Mesendoderm (in vitro differentiated cells): Measurements from ENCODE around the gene UBE2D3. TPM values are rescaled to one million over a fixed set of nuclear protein-coding genes. Genes with fewer than 3 reads are reported as not detected.

Experiments
- DNase-seq: peaks from one replicate; pipeline ENCODE4 v3.0.0; 2013
- H2AK5ac ChIP-seq: 2 replicates; pipeline ENCODE4 v1.6.1; 2013; ENCODE audit warnings: low read length, inconsistent platforms
- H2BK120ac ChIP-seq: 2 replicates; pipeline ENCODE4 v1.6.1; 2013; ENCODE audit warnings: low read depth, mild to moderate bottlenecking, low read length, moderate library complexity, mixed read lengths
- H2BK15ac ChIP-seq: replicated peaks from 2 replicates; pipeline ENCODE4 v1.6.1; 2013; ENCODE audit warnings: low read depth, mild to moderate bottlenecking, moderate library complexity
- H2BK5ac ChIP-seq: 2 replicates; pipeline ENCODE4 v1.6.1; 2013; ENCODE audit warnings: low read length, inconsistent platforms
- H3K18ac ChIP-seq: 2 replicates; pipeline ENCODE4 v1.6.1; 2013; ENCODE audit warnings: mild to moderate bottlenecking, low read length, mixed read lengths
- H3K23ac ChIP-seq: one replicate; pipeline ENCODE4 v1.6.1; 2013; ENCODE audit warnings: low read length
- H3K27ac ChIP-seq: 2 replicates; pipeline ENCODE4 v1.5.1; 2013; ENCODE audit warnings: low read depth, mild to moderate bottlenecking, inconsistent platforms, low read length, moderate library complexity
- H3K27me3 ChIP-seq: 2 replicates; pipeline ENCODE4 v1.6.1; 2013; ENCODE audit warnings: low read length, control low read depth, mild to moderate bottlenecking, inconsistent platforms; ENCODE audit not compliant: insufficient read depth, poor library complexity
- H3K36me3 ChIP-seq: 2 replicates; pipeline ENCODE4 v1.6.1; 2013; ENCODE audit warnings: low read length, inconsistent platforms; ENCODE audit not compliant: control insufficient read depth, insufficient read depth
- H3K4ac ChIP-seq: one replicate; pipeline ENCODE4 v1.6.1; 2013; ENCODE audit warnings: low read depth, mild to moderate bottlenecking, low read length, moderate library complexity
- H3K4me1 ChIP-seq: 2 replicates; pipeline ENCODE4 v1.6.1; 2013; ENCODE audit warnings: low read depth, low read length, inconsistent platforms; ENCODE audit not compliant: control insufficient read depth
- H3K4me2 ChIP-seq: 2 replicates; pipeline ENCODE4 v1.6.1; 2013; ENCODE audit warnings: low read length
- H3K4me3 ChIP-seq: 2 replicates; pipeline ENCODE4 v1.5.1; 2013; ENCODE audit warnings: mild to moderate bottlenecking, low read length
- H3K56ac ChIP-seq: one replicate; pipeline ENCODE4 v1.6.1; 2013; ENCODE audit warnings: low read length
- H3K79me1 ChIP-seq: 2 replicates; pipeline ENCODE4 v1.6.1; 2013; ENCODE audit warnings: low read length, inconsistent platforms
- H3K79me2 ChIP-seq: 2 replicates; pipeline ENCODE4 v1.6.1; 2013; ENCODE audit warnings: mild to moderate bottlenecking, low read length; ENCODE audit not compliant: control insufficient read depth, insufficient read depth
- H3K9ac ChIP-seq: 2 replicates; pipeline ENCODE4 v1.6.1; 2013; ENCODE audit warnings: low read length, inconsistent platforms
- H4K5ac ChIP-seq: one replicate; pipeline ENCODE4 v1.6.1; 2013; ENCODE audit warnings: low read length
- H4K8ac ChIP-seq: one replicate; pipeline ENCODE4 v1.6.1; 2013; ENCODE audit warnings: low read depth, mild to moderate bottlenecking, control low read depth, low read length, moderate library complexity
- WGBS: extraction: QIAGEN DNeasy Blood & Tissue Kit; methylation state at CpG from one replicate; pipeline ENCODE4 v1.1.7; 2013; ENCODE audit warnings: low lambda C conversion rate, missing lambda C conversion rate; ENCODE audit not compliant: insufficient coverage; ENCODE audit errors: extremely low coverage; 5-methylcytosine and 5-hydroxymethylcytosine counted together
- polyA plus RNA-seq, 2 experiments: library from polyadenylated mRNA; stranded (reverse); fragments of 200-250 nt; gene quantifications; one replicate each; pipeline ENCODE4 v1.2.3, GENCODE V29; 2013

Gene UBE2D3
- polyA plus RNA-seq (2013, experiment 1 of 2): 604 TPM
- polyA plus RNA-seq (2013, experiment 2 of 2): 624 TPM

- peak within 1 kb of the TSS; percentile 60 for H3K4me3 ChIP-seq
- no peaks in the 10 kb centered on the region for H3K27me3 ChIP-seq
- H3K23ac ChIP-seq: peak within 1 kb of the TSS; percentile 87
- H4K5ac ChIP-seq: no peak within 1 kb of the TSS
- H3K4me2 ChIP-seq: peak within 1 kb of the TSS; percentile 29
- peak within 1 kb of the TSS; percentile 97 for H3K4ac ChIP-seq
- H3K79me1 ChIP-seq: no peaks in the 10 kb centered on the region
- H3K56ac ChIP-seq: peak within 1 kb of the TSS; percentile 89
- H3K18ac ChIP-seq: peak within 1 kb of the TSS; percentile 91
- H3K27ac ChIP-seq: peak within 1 kb of the TSS; percentile 97
- no peak within 1 kb of the TSS for H2AK5ac ChIP-seq
- H2BK120ac ChIP-seq: peak within 1 kb of the TSS; percentile 30
- H4K8ac ChIP-seq: no peak within 1 kb of the TSS
- no CpG with 5 or more reads among the region's 73 CpGs for WGBS
- no peaks in the 10 kb centered on the region for H3K36me3 ChIP-seq
- no peak within 1 kb of the TSS for H2BK15ac ChIP-seq
- H2BK5ac ChIP-seq: peak within 1 kb of the TSS; percentile 85
- H3K9ac ChIP-seq: peak within 1 kb of the TSS; percentile 97
- H3K4me1 ChIP-seq: peaks cover 2% of the 10 kb centered on the region
- peak; percentile 94 for DNase-seq
- H3K79me2 ChIP-seq: peaks cover 46% of the 10 kb centered on the region
Observed at GRCh38 chr4:102826890-102827673, at the start of gene UBE2D3. TSS of gene UBE2D3 (minus strand) at chr4:102827551. CDS start at chr4:102826508, 1,043 bp downstream.

- Histone ChIP-seq H4K8ac (no peak overlapping the region), H3K56ac (no peak overlapping the region), H2BK15ac (no peak overlapping the region), H3K9ac (no peak overlapping the region), H2BK120ac (no peak overlapping the region), H3K4ac (no peak overlapping the region), H2AK5ac (no peak overlapping the region), H3K4me2 (no peak overlapping the region), H3K79me2 (peaks cover 12% of the 10 kb centered on the region), H3K27me3 (no peaks in the 10 kb centered on the region), H3K27ac (no peak overlapping the region), H3K79me1 (peaks cover 6% of the 10 kb centered on the region), H3K18ac (no peak overlapping the region), H3K4me1 (no peaks in the 10 kb centered on the region), H3K23ac (no peak overlapping the region), H3K36me3 (peaks cover 1% of the 10 kb centered on the region), H3K4me3 (no peak overlapping the region), H4K5ac (no peak overlapping the region), H2BK5ac (no peak overlapping the region)
- no CpG with 5 or more reads among the region's 2 CpGs for WGBS
- DNase-seq: peak; percentile 6
Observed at GRCh38 chr4:102871772-102872171, 44.4 kb upstream of the UBE2D3 start.

- H3K36me3 ChIP-seq: no peaks in the 10 kb centered on the region
- peak overlapping the region; percentile 100 for H3K56ac ChIP-seq
- H3K79me1 ChIP-seq: peaks cover 5% of the 10 kb centered on the region
- no peak overlapping the region for H2BK120ac ChIP-seq
- H4K8ac ChIP-seq: no peak overlapping the region
- H3K79me2 ChIP-seq: peaks cover 12% of the 10 kb centered on the region
- no peaks in the 10 kb centered on the region for H3K27me3 ChIP-seq
- H2AK5ac ChIP-seq: no peak overlapping the region
- no CpG with 5 or more reads among the region's 19 CpGs for WGBS
- peak overlapping the region; percentile 21 for H4K5ac ChIP-seq
- H2BK5ac ChIP-seq: peak overlapping the region; percentile 57
- DNase-seq: no peak
- peak overlapping the region; percentile 84 for H3K4me3 ChIP-seq
- no peak overlapping the region for H2BK15ac ChIP-seq
- peak overlapping the region; percentile 15 for H3K23ac ChIP-seq
- peak overlapping the region; percentile 94 for H3K9ac ChIP-seq
- H3K4ac ChIP-seq: no peak overlapping the region
- peak overlapping the region; percentile 95 for H3K27ac ChIP-seq
- H3K4me2 ChIP-seq: peak overlapping the region; percentile 81
- no peak overlapping the region for H3K18ac ChIP-seq
- no peaks in the 10 kb centered on the region for H3K4me1 ChIP-seq
Observed at GRCh38 chr4:102869569-102870197, 42.3 kb upstream of the UBE2D3 start.

- Histone ChIP-seq H3K9ac (peak within 1 kb of the TSS; percentile 94), H4K5ac (peak within 1 kb of the TSS; percentile 82), H3K56ac (peak within 1 kb of the TSS; percentile 100), H3K18ac (peak within 1 kb of the TSS; percentile 86), H3K4me3 (peak within 1 kb of the TSS; percentile 84), H3K27me3 (no peaks in the 10 kb centered on the region), H3K4me2 (peak within 1 kb of the TSS; percentile 81), H3K27ac (peak within 1 kb of the TSS; percentile 95), H2BK5ac (peak within 1 kb of the TSS; percentile 94), H3K36me3 (no peaks in the 10 kb centered on the region), H3K79me2 (peaks cover 10% of the 10 kb centered on the region), H2AK5ac (no peak within 1 kb of the TSS), H3K79me1 (peaks cover 2% of the 10 kb centered on the region), H4K8ac (peak within 1 kb of the TSS; percentile 82), H2BK120ac (peak within 1 kb of the TSS; percentile 61), H3K4me1 (no peaks in the 10 kb centered on the region), H3K4ac (peak within 1 kb of the TSS; percentile 37), H2BK15ac (no peak within 1 kb of the TSS), H3K23ac (peak within 1 kb of the TSS; percentile 15)
- WGBS: no CpG with 5 or more reads among the region's 71 CpGs
- peak; percentile 97 for DNase-seq
Observed at GRCh38 chr4:102868781-102869568, 41.6 kb upstream of the UBE2D3 start, which contains the start of gene CISD2. TSS of gene CISD2 (plus strand) at chr4:102868992. CDS start at chr4:102869085, 93 bp downstream.

GRCh38 chr4:102868153-102868780 lies 40.9 kb upstream of the UBE2D3 start:
- Histone ChIP-seq H3K27ac (peak overlapping the region; percentile 95), H3K4me2 (peak overlapping the region; percentile 45), H3K27me3 (no peaks in the 10 kb centered on the region), H3K4ac (peak overlapping the region; percentile 37), H2BK15ac (no peak overlapping the region), H2BK120ac (peak overlapping the region; percentile 61), H2AK5ac (no peak overlapping the region), H3K9ac (peak overlapping the region; percentile 85), H3K4me1 (no peaks in the 10 kb centered on the region), H3K36me3 (no peaks in the 10 kb centered on the region), H3K56ac (peak overlapping the region; percentile 98), H3K4me3 (peak overlapping the region; percentile 62), H2BK5ac (peak overlapping the region; percentile 72), H3K23ac (no peak overlapping the region), H3K18ac (peak overlapping the region; percentile 86), H3K79me2 (peaks cover 8% of the 10 kb centered on the region), H4K8ac (peak overlapping the region; percentile 82), H3K79me1 (peaks cover 2% of the 10 kb centered on the region), H4K5ac (peak overlapping the region; percentile 82)
- no peak for DNase-seq
- no CpG with 5 or more reads among the region's 23 CpGs for WGBS
